Panc1 (cell line): ENCODE results near the gene PADI6.

Source experiments
- TF ChIP-seq, protein P1 (sequence below): fragments of 450-650 bp; IDR thresholded peaks from 2 replicates; pipeline ENCODE4 v1.5.1; 2017; ENCODE audit warnings: mild to moderate bottlenecking
- TF ChIP-seq, protein P2 (sequence below), 2 experiments: IDR thresholded peaks; 2 replicates each; pipeline ENCODE4 v1.6.1; 2011 to 2012; ENCODE audit warnings: low read depth in 2 of 2, control low read depth in 1 of 2, low read length in 1 of 2, mild to moderate bottlenecking in 1 of 2, moderate library complexity in 1 of 2; ENCODE audit not compliant: insufficient read depth in 1 of 2

DNA sequence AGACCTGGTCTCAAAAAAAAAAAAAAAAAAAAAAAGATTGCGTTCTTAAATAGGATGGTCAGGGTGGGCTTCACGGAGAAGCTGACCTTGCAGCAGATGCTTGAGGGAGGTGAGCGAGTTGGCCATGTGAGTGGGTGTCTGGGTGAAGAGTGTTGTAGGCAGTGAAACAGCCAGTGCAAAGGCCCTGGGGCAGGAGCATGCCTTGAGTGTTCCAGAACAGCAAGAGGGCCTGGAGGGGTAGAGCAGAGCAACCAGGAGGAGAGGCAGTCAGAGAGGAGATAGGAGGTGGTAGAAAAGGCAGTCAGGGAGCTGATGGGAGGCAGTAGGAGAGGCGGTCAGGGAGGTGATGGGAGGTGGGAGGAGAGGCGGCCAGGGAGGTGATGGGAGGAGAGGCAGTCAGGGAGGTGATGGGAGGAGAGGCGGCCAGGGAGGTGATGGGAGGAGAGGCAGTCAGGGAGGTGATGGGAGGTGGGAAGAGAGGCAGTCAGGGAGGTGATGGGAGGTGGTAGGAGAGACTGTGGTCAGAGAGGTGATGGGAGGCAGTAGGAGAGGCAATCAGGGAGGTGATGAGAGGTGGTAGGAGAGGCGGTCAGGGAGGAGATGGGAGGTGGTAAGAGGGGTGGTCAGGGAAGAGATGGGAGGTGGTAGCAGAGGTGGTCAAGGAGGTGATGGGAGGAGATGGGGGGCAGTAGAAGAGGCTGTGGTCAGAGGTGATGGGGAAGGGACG lies 20.2 kb upstream of the PADI6 start:
- TF ChIP-seq, protein P1, sequence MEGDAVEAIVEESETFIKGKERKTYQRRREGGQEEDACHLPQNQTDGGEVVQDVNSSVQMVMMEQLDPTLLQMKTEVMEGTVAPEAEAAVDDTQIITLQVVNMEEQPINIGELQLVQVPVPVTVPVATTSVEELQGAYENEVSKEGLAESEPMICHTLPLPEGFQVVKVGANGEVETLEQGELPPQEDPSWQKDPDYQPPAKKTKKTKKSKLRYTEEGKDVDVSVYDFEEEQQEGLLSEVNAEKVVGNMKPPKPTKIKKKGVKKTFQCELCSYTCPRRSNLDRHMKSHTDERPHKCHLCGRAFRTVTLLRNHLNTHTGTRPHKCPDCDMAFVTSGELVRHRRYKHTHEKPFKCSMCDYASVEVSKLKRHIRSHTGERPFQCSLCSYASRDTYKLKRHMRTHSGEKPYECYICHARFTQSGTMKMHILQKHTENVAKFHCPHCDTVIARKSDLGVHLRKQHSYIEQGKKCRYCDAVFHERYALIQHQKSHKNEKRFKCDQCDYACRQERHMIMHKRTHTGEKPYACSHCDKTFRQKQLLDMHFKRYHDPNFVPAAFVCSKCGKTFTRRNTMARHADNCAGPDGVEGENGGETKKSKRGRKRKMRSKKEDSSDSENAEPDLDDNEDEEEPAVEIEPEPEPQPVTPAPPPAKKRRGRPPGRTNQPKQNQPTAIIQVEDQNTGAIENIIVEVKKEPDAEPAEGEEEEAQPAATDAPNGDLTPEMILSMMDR, result no peak
- TF ChIP-seq, protein P2, sequence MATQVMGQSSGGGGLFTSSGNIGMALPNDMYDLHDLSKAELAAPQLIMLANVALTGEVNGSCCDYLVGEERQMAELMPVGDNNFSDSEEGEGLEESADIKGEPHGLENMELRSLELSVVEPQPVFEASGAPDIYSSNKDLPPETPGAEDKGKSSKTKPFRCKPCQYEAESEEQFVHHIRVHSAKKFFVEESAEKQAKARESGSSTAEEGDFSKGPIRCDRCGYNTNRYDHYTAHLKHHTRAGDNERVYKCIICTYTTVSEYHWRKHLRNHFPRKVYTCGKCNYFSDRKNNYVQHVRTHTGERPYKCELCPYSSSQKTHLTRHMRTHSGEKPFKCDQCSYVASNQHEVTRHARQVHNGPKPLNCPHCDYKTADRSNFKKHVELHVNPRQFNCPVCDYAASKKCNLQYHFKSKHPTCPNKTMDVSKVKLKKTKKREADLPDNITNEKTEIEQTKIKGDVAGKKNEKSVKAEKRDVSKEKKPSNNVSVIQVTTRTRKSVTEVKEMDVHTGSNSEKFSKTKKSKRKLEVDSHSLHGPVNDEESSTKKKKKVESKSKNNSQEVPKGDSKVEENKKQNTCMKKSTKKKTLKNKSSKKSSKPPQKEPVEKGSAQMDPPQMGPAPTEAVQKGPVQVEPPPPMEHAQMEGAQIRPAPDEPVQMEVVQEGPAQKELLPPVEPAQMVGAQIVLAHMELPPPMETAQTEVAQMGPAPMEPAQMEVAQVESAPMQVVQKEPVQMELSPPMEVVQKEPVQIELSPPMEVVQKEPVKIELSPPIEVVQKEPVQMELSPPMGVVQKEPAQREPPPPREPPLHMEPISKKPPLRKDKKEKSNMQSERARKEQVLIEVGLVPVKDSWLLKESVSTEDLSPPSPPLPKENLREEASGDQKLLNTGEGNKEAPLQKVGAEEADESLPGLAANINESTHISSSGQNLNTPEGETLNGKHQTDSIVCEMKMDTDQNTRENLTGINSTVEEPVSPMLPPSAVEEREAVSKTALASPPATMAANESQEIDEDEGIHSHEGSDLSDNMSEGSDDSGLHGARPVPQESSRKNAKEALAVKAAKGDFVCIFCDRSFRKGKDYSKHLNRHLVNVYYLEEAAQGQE (IDR thresholded peaks at IDR 0.05; ENCODE audit: insufficient read depth in 1 of 2, low read depth in 2 of 2, low read length in 1 of 2), result no peak
